Fibroblast of lung (primary cell): ENCODE results near the gene MAD2L1BP. TPM values are rescaled to one million over a fixed set of nuclear protein-coding genes. Genes with fewer than 3 reads are reported as not detected.
"Not testable (repeated sequence)": the region's sequence is repeated elsewhere in the genome, so short reads cannot be mapped to it uniquely, and the experiment has no call there.

Experiments
- DNase-seq, 2 donors: peaks; one replicate each; pipeline versions ENCODE4 v3.0.0 to v3.0.0-alpha.2; 2010; ENCODE audit warnings: low read depth in 2 of 2
- H2AFZ ChIP-seq: 2 replicates; pipeline ENCODE4 v1.5.1; 2012; ENCODE audit warnings: low read length, control low read depth, inconsistent platforms
- H3K27ac ChIP-seq: 2 replicates; pipeline ENCODE4 v1.5.1; 2011; ENCODE audit warnings: low read length, control low read depth; ENCODE audit not compliant: insufficient read depth
- H3K27me3 ChIP-seq: 2 replicates; pipeline ENCODE4 v1.5.1; 2011; ENCODE audit warnings: mild to moderate bottlenecking, low read length; ENCODE audit not compliant: control insufficient read depth, insufficient read depth
- H3K36me3 ChIP-seq: 2 replicates; pipeline ENCODE4 v1.5.1; 2011; ENCODE audit warnings: low read length; ENCODE audit not compliant: control insufficient read depth, insufficient read depth
- H3K4me1 ChIP-seq: 2 replicates; pipeline ENCODE4 v1.5.1; 2011; ENCODE audit warnings: low read length; ENCODE audit not compliant: control insufficient read depth, insufficient read depth; ENCODE audit errors: extremely low read depth
- H3K4me2 ChIP-seq: 2 replicates; pipeline ENCODE4 v1.5.1; 2011; ENCODE audit warnings: low read length, control low read depth; ENCODE audit not compliant: insufficient read depth; ENCODE audit errors: extremely low read depth
- H3K4me3 ChIP-seq, 4 experiments: fragments of 200-600 bp in 1 of 4; sonication (generic) in 1 of 4; replicated peaks in 1 of 4; 2 replicates each; pipeline ENCODE4 v1.5.1; 2011 to 2016; ENCODE audit warnings: low read length in 4 of 4, low read depth in 3 of 4, mild to moderate bottlenecking in 3 of 4, control low read depth in 2 of 4, inconsistent platforms in 1 of 4, mixed read lengths in 1 of 4; ENCODE audit not compliant: insufficient read depth in 1 of 4; ENCODE audit errors: control extremely low read depth in 1 of 4
- H3K79me2 ChIP-seq: 2 replicates; pipeline ENCODE4 v1.5.1; 2012; ENCODE audit warnings: mild to moderate bottlenecking, low read length, inconsistent platforms; ENCODE audit not compliant: control insufficient read depth, insufficient read depth
- H3K9ac ChIP-seq: 2 replicates; pipeline ENCODE4 v1.5.1; 2011; ENCODE audit warnings: mild to moderate bottlenecking, low read length, control low read depth; ENCODE audit not compliant: insufficient read depth
- H3K9me3 ChIP-seq: 2 replicates; pipeline ENCODE4 v1.5.1; 2012; ENCODE audit warnings: low read depth, low read length; ENCODE audit not compliant: control insufficient read depth, insufficient read depth
- H4K20me1 ChIP-seq: 2 replicates; pipeline ENCODE4 v1.5.1; 2011; ENCODE audit warnings: low read length; ENCODE audit not compliant: control insufficient read depth, insufficient read depth; ENCODE audit errors: extremely low read depth
- EZH2 ChIP-seq: IDR thresholded peaks from 2 replicates; pipeline ENCODE4 v1.5.1; 2012; ENCODE audit warnings: low read length, control low read depth, mild to moderate bottlenecking; ENCODE audit errors: missing control alignments
- polyA plus RNA-seq, 2 donors: library from polyadenylated mRNA; depleted of rRNA in 1 of 2; stranded (reverse) in 1 of 2; unstranded in 1 of 2; fragments of >200 nt; gene quantifications; 2 replicates each; pipeline ENCODE4 v1.2.1, GENCODE V29; 2011 to 2012; ENCODE audit warnings: missing spikeins in 1 of 2
- total RNA-seq: library from RNA; depleted of rRNA; stranded (reverse); fragments of >200 nt; gene quantifications from 2 replicates; pipeline ENCODE4 v1.2.1, GENCODE V29; 2014
- TF ChIP-seq, protein P1 (sequence below), 2 donors: IDR thresholded peaks in 1 of 2; conservative IDR thresholded peaks in 1 of 2; 1 replicate in 1 of 2; 2 replicates in 1 of 2; pipeline ENCODE4 v1.5.1; 2011 to 2012; ENCODE audit warnings: low read length in 2 of 2, control low read depth in 1 of 2, inconsistent platforms in 1 of 2, low read depth in 1 of 2, mild to moderate bottlenecking in 1 of 2

The MAD2L1BP gene
- total and polyA plus RNA-seq, 2 donors (not counting 1 experiment from before 2014, with no cell fraction given) = 19.2 to 34.5 TPM

- Histone ChIP-seq H2AFZ (no peak overlapping the region), H3K36me3 (peaks cover 1% of the 10 kb centered on the region), H3K27me3 (no peaks in the 10 kb centered on the region), H3K9ac (no peak overlapping the region), H3K9me3 (no peaks in the 10 kb centered on the region), H3K4me2 (no peak overlapping the region), H3K27ac (no peak overlapping the region), H4K20me1 (no peaks in the 10 kb centered on the region), H3K4me3 (no peak overlapping the region), H3K79me2 (peaks cover 26% of the 10 kb centered on the region), H3K4me1 (peaks cover 14% of the 10 kb centered on the region)
- no peak for DNase-seq
- TF ChIP-seq, protein P1, sequence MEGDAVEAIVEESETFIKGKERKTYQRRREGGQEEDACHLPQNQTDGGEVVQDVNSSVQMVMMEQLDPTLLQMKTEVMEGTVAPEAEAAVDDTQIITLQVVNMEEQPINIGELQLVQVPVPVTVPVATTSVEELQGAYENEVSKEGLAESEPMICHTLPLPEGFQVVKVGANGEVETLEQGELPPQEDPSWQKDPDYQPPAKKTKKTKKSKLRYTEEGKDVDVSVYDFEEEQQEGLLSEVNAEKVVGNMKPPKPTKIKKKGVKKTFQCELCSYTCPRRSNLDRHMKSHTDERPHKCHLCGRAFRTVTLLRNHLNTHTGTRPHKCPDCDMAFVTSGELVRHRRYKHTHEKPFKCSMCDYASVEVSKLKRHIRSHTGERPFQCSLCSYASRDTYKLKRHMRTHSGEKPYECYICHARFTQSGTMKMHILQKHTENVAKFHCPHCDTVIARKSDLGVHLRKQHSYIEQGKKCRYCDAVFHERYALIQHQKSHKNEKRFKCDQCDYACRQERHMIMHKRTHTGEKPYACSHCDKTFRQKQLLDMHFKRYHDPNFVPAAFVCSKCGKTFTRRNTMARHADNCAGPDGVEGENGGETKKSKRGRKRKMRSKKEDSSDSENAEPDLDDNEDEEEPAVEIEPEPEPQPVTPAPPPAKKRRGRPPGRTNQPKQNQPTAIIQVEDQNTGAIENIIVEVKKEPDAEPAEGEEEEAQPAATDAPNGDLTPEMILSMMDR (conservative IDR thresholded peaks at IDR 0.05 in 1 of 2, IDR thresholded peaks at IDR 0.05 in 1 of 2; ENCODE audit: low read depth in 1 of 2, low read length in 2 of 2) = no peak
- TF ChIP-seq EZH2 = no peak
Observed at GRCh38 chr6:43630980-43631619, 4.5 kb upstream of the MAD2L1BP start.

- not testable (repeated sequence) for H3K27me3 ChIP-seq, H2AFZ ChIP-seq, H3K4me2 ChIP-seq, H3K4me3 ChIP-seq, DNase-seq, H3K4me1 ChIP-seq, H3K27ac ChIP-seq, H3K9ac ChIP-seq, H4K20me1 ChIP-seq, H3K36me3 ChIP-seq, H3K9me3 ChIP-seq
- peaks cover 22% of the 10 kb centered on the region for H3K79me2 ChIP-seq
Observed at GRCh38 chr6:43633002-43633401, 2.6 kb upstream of the MAD2L1BP start.

- no peak overlapping the region for H3K4me2 ChIP-seq
- TF ChIP-seq, protein P1 (conservative IDR thresholded peaks at IDR 0.05 in 1 of 2, IDR thresholded peaks at IDR 0.05 in 1 of 2; ENCODE audit: low read depth in 1 of 2, low read length in 2 of 2) = no peak
- no peak for TF ChIP-seq EZH2
- no peaks in the 10 kb centered on the region for H3K9me3 ChIP-seq
- H3K4me3 ChIP-seq = no peak overlapping the region
- peaks cover 4% of the 10 kb centered on the region for H3K4me1 ChIP-seq
- peaks cover 2% of the 10 kb centered on the region for H3K36me3 ChIP-seq
- no peak overlapping the region for H2AFZ ChIP-seq
- no peaks in the 10 kb centered on the region for H3K27me3 ChIP-seq
- no peaks in the 10 kb centered on the region for H4K20me1 ChIP-seq
- peaks cover 21% of the 10 kb centered on the region for H3K79me2 ChIP-seq
- no peak overlapping the region for H3K9ac ChIP-seq
- H3K27ac ChIP-seq = no peak overlapping the region
- DNase-seq = no peak
Observed at GRCh38 chr6:43634702-43635303, 837 bp upstream of the MAD2L1BP start.
